ENCODE data around the gene SLC34A2.

The SLC34A2 gene

DNA sequence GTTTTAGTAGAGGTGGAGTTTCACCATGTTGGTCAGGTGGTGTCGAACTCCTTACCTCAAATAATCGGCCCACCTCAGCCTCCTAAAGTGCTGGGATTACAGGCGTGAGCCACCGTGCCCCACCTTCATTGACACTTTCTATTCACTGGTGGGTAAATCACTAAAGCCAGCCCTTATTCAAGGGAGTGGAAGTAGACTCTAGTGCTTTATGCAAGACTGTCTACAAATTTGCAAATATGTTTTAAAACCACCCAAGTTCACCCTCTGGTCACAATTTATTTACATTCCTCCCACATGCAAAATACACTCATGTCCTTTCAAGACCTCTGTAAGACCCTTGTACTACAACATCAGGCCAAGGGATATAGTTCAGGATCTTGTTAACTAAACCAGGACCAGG lies 45.0 kb downstream of the SLC34A2 start:
- TF ChIP-seq, protein P1, sequence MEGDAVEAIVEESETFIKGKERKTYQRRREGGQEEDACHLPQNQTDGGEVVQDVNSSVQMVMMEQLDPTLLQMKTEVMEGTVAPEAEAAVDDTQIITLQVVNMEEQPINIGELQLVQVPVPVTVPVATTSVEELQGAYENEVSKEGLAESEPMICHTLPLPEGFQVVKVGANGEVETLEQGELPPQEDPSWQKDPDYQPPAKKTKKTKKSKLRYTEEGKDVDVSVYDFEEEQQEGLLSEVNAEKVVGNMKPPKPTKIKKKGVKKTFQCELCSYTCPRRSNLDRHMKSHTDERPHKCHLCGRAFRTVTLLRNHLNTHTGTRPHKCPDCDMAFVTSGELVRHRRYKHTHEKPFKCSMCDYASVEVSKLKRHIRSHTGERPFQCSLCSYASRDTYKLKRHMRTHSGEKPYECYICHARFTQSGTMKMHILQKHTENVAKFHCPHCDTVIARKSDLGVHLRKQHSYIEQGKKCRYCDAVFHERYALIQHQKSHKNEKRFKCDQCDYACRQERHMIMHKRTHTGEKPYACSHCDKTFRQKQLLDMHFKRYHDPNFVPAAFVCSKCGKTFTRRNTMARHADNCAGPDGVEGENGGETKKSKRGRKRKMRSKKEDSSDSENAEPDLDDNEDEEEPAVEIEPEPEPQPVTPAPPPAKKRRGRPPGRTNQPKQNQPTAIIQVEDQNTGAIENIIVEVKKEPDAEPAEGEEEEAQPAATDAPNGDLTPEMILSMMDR (IDR thresholded peaks at IDR 0.05), result no peak
- DNase-seq (ENCODE audit: low spot score), result no peak
- Histone ChIP-seq H3K4me3 (no peak overlapping the region), H3K27ac (no peak overlapping the region)

DNA sequence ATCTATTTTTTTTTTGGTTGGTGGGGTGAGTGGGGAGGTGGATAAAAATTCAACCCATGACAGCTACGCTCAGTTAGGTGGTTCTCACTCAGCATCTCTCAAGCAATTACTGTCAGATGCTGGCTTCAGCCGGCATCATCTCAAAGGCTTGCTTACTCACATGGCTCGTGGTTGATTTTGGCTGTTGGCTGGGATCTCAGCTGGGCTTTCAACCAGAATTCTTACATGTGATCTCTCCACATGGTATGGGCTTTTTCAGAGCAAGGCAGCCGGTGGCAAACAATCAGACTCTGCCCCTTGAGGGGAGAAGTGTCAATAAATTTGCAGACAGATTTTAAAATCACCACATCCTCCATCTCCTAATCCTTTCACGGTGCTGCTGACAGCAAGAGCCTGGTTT lies 47.2 kb downstream of the SLC34A2 start:
- TF ChIP-seq, protein P1 (IDR thresholded peaks at IDR 0.05), result no peak
- no peak overlapping the region for H3K27ac ChIP-seq
- DNase-seq (ENCODE audit: low spot score), result no peak
- H3K4me3 ChIP-seq, result no peak overlapping the region

DNA sequence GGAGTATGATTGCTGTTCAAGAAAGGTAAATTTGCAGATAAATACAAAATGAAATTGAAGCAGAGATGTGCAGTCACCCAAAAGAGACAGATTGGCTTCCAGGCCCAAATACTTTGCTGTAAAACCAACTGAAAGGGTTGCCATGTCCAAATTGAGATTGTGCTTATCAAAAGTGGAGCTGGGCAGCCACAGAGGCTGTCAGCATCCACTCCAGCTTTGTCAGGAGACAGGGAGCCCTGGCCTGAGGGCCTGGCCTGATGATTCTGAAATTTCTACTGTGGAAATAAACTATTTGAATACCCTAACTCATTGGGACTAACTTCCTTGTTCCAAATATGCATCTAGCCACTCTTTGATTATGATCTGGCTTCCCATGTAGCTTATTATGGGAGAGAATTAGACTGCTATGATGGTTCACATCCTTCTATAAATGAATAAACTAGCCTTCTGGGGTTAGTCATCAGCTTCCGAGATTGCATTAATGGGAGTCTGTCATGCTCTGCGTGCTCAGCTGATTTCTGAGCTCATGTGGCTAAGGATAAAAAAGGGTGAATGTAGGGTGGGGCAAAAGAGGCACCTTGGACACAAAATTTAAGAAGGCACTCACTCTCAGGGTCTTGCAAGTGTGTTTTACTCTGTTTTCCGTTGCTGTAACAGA lies 48.2 kb downstream of the SLC34A2 start:
- Histone ChIP-seq H3K4me3 (no peak overlapping the region), H3K27ac (no peak overlapping the region)
- no peak for DNase-seq (ENCODE audit: low spot score)
- TF ChIP-seq, protein P1 (IDR thresholded peaks at IDR 0.05), result no peak

DNA sequence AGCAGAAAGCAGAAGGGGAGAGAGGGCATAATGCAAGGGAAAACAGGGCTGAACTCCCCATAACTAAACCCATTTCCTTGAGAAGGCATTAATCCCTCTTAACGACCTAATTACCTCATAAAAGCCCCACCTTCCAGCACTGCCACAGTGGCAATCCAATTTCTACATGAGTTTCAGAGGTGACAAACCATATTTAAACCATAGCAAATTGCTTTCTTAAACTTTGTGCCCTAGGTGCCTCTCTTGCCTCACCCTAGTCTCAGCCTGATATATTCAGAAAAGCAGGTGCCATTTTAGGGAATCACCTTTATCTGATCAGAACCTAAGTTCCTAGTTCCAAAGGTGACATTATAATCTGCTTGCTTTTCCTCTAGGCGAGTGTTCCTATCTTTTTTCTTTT lies 48.9 kb downstream of the SLC34A2 start:
- no peak for DNase-seq (ENCODE audit: low spot score)
- Histone ChIP-seq H3K4me3 (no peak overlapping the region), H3K27ac (no peak overlapping the region)
- TF ChIP-seq, protein P1 (IDR thresholded peaks at IDR 0.05), result no peak

DNA sequence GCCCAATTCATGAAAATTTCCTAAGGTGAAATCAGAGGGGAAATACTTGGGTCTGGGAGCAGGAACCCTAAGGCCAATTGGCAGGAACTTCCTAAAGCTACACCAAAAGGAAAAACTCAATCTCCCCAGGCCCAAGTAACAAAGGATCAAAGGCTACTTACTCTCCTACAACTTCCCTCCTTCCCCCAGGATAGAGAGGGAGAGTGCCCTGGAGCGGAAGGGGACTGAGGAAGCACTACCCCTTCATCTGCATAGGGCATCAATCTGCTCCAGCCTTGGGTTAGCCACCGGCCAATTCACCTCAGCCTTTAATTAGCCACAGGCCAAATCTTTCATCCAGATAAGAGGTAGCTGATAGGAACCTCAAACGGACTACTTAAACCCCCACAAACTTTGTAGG lies 55.0 kb downstream of the SLC34A2 start:
- no peak overlapping the region for H3K27ac ChIP-seq
- no peak overlapping the region for H3K4me3 ChIP-seq
- no peak for DNase-seq (ENCODE audit: low spot score)
- TF ChIP-seq, protein P1 (IDR thresholded peaks at IDR 0.05), result no peak

DNA sequence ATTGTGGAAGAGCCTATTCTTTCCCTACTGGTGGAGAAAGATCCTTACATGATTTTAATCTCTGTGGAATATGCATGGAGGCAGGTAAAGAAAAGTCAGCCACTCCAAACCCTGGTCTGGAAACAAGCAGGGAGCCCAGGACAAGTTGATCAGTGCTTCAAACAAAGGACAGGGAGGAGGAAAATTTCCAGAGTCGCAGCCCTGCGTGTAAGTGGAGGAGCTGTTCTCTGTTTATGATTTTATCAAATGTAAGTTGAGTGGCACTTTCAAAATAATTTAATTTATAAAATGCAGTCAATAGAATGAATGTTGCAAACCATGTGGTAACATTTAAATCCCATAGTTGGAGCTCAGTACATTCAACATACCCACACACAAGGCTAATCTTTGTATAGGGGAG lies 57.0 kb downstream of the SLC34A2 start:
- TF ChIP-seq, protein P1 (IDR thresholded peaks at IDR 0.05), result no peak
- Histone ChIP-seq H3K4me3 (no peak overlapping the region), H3K27ac (no peak overlapping the region)
- DNase-seq (ENCODE audit: low spot score), result no peak

DNA sequence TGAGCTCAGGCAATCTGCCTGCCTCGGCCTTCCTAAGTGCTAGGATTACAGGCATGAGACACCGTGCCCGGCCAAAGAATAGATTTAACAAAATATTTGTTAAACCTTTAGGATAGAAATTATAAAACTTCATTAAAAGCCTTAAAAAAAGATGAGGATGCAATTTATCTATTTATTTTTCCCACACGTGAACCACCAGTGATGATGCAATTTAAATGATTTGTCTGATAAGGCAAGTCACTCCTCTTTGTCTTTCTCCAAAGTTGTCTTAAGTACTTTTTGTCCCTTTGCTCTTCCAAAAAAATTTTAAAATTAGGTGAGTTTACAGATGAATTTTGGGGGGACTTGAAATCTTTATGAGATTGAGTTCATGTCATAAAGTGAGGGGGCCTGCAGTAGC lies 58.2 kb downstream of the SLC34A2 start:
- no peak for DNase-seq (ENCODE audit: low spot score)
- Histone ChIP-seq H3K4me3 (no peak overlapping the region), H3K27ac (no peak overlapping the region)
- TF ChIP-seq, protein P1 (IDR thresholded peaks at IDR 0.05), result no peak

Measured in coronary artery (tissue), 2 donors.